HCT116 (cell line): ENCODE results near the gene AGBL1. TPM values are rescaled to one million over a fixed set of nuclear protein-coding genes. Genes with fewer than 3 reads are reported as not detected.

ENCODE experiments used
- ATAC-seq: fragments of 200-7000 bp; cut with Tn5 transposase; 2 replicates; pipeline ENCODE4 v1.9.1; 2020; ENCODE audit warnings: mild to moderate bottlenecking, moderate library complexity
- BruUV-seq: library from RNA; stranded (reverse); fragments of 400-500 nt; replicated peaks from 2 replicates; lab custom pipeline; 2021; lab: Mats Ljungman, UMichigan
- CTCF ChIA-PET: fragments of 300-600 bp; sonication (Branson Sonifier 250); formaldehyde crosslinking; loops from one replicate; lab custom pipeline; 2021; ENCODE audit warnings: antibody characterized with exemption; lab: Charles Lee
- POLR2A ChIA-PET: fragments of 300-600, 350-600 bp; sonication (Branson Sonifier 250); formaldehyde crosslinking; loops from one replicate; lab custom pipeline; 2021; ENCODE audit warnings: antibody characterized with exemption; lab: Charles Lee
- RAD21 ChIA-PET, 2 experiments: fragments of 300-600 bp; sonication (Branson Sonifier 250); formaldehyde crosslinking; loops; one replicate each; lab custom pipeline; 2023; ENCODE audit warnings: low total read pairs in 2 of 2; ENCODE audit not compliant: uncharacterized antibody in 2 of 2, unreplicated experiment in 2 of 2, low non-redundant PET in 1 of 2; lab: Charles Lee
- DNase-seq: peaks from one replicate; pipeline ENCODE4 v3.0.0-alpha.2; 2010; ENCODE audit warnings: low read depth, low spot score
- H2AFZ ChIP-seq: fragments of 200-600 bp; shearing (Covaris generic), sonication (generic); 2 replicates; pipeline ENCODE4 v1.6.1; 2017; ENCODE audit warnings: low read depth, mixed run types, mixed read lengths, antibody characterized with exemption, low read length; ENCODE audit not compliant: poor library complexity, severe bottlenecking
- H3K27ac ChIP-seq: 2 replicates; pipeline ENCODE4 v1.5.1; 2012; ENCODE audit warnings: low read depth, low read length
- H3K27me3 ChIP-seq: fragments of 200-600 bp; sonication (generic); 2 replicates; pipeline ENCODE4 v1.6.1; 2016; ENCODE audit warnings: mixed run types, low read length, mixed read lengths; ENCODE audit not compliant: insufficient read depth
- H3K36me3 ChIP-seq, 2 experiments: fragments of 200-500 bp in 1 of 2; fragments of 200-600 bp in 1 of 2; sonication (Bioruptor generic) in 1 of 2; sonication (generic) in 1 of 2; 2 replicates each; pipeline versions ENCODE4 v1.5.1 to v1.6.1; 2014 to 2016; ENCODE audit warnings: low read length in 2 of 2, inconsistent platforms in 1 of 2, mixed read lengths in 1 of 2, mixed run types in 1 of 2; ENCODE audit not compliant: insufficient read depth in 2 of 2, control insufficient read depth in 1 of 2
- H3K4me1 ChIP-seq, 2 experiments: fragments of 200-600 bp in 1 of 2; sonication (generic) in 1 of 2; 2 replicates each; pipeline versions ENCODE4 v1.5.1 to v1.6.1; 2012 to 2017; ENCODE audit warnings: low read length in 2 of 2, inconsistent platforms in 1 of 2, mild to moderate bottlenecking in 1 of 2, mixed read lengths in 1 of 2, mixed run types in 1 of 2, moderate library complexity in 1 of 2; ENCODE audit not compliant: insufficient read depth in 2 of 2, control insufficient read depth in 1 of 2
- H3K4me2 ChIP-seq: fragments of 200-600 bp; sonication (generic); 2 replicates; pipeline ENCODE4 v1.6.1; 2017; ENCODE audit warnings: mixed run types, low read length, mixed read lengths
- H3K4me3 ChIP-seq, 2 experiments: fragments of 200-600 bp in 1 of 2; sonication (generic) in 1 of 2; replicated peaks in 1 of 2; 2 replicates each; pipeline ENCODE4 v1.5.1; 2011 to 2016; ENCODE audit warnings: low read length in 2 of 2, control low read depth in 1 of 2, low read depth in 1 of 2, mild to moderate bottlenecking in 1 of 2, mixed read lengths in 1 of 2, mixed run types in 1 of 2
- H3K79me2 ChIP-seq: fragments of 200-600 bp; sonication (generic); 2 replicates; pipeline ENCODE4 v1.6.1; 2017; ENCODE audit warnings: mild to moderate bottlenecking, mixed run types, low read length, moderate library complexity, mixed read lengths; ENCODE audit not compliant: insufficient read depth
- H3K9ac ChIP-seq: fragments of 200-600 bp; sonication (generic); 2 replicates; pipeline ENCODE4 v1.6.1; 2016; ENCODE audit warnings: low read length, mixed read lengths
- H3K9me2 ChIP-seq: fragments of 200-600 bp; sonication (generic), shearing (Covaris generic); 2 replicates; pipeline ENCODE4 v1.6.1; 2017; ENCODE audit warnings: mixed run types, mild to moderate bottlenecking, moderate library complexity; ENCODE audit not compliant: insufficient read depth
- H3K9me3 ChIP-seq, 2 experiments: fragments of 200-500 bp in 1 of 2; fragments of 200-600 bp in 1 of 2; sonication (Bioruptor generic) in 1 of 2; sonication (generic) in 1 of 2; 2 replicates each; pipeline ENCODE4 v1.6.1; 2014 to 2017; ENCODE audit warnings: low read length in 2 of 2, mixed read lengths in 2 of 2, inconsistent platforms in 1 of 2, low read depth in 1 of 2, mild to moderate bottlenecking in 1 of 2, mixed run types in 1 of 2, moderate library complexity in 1 of 2; ENCODE audit not compliant: control insufficient read depth in 1 of 2, insufficient read depth in 1 of 2
- H4K20me1 ChIP-seq: fragments of 200-600 bp; sonication (generic), shearing (Covaris generic); 2 replicates; pipeline ENCODE4 v1.6.1; 2017; ENCODE audit warnings: mixed run types, mild to moderate bottlenecking, moderate library complexity; ENCODE audit not compliant: insufficient read depth
- CBX3 ChIP-seq: IDR thresholded peaks from 2 replicates; pipeline ENCODE4 v1.6.1; 2012; ENCODE audit warnings: low read depth
- CEBPB ChIP-seq: IDR thresholded peaks from 2 replicates; pipeline ENCODE4 v1.6.1; 2012; ENCODE audit warnings: low read depth
- EGR1 ChIP-seq: IDR thresholded peaks from 2 replicates; pipeline ENCODE4 v1.6.1; 2012; ENCODE audit warnings: low read depth
- ELF1 ChIP-seq: IDR thresholded peaks from 2 replicates; pipeline ENCODE4 v1.6.1; 2012; ENCODE audit warnings: low read depth, borderline replicate concordance
- EZH2 ChIP-seq: fragments of 200-600 bp; sonication (generic); IDR thresholded peaks from 2 replicates; pipeline ENCODE4 v1.6.1; 2017; ENCODE audit warnings: antibody characterized with exemption, mixed run types
- EZH2phosphoT487 ChIP-seq: fragments of 200-600 bp; IDR thresholded peaks from 2 replicates; pipeline ENCODE4 v1.6.1; 2018; ENCODE audit warnings: antibody characterized with exemption, borderline replicate concordance
- FOSL1 ChIP-seq: IDR thresholded peaks from 2 replicates; pipeline ENCODE4 v1.6.1; 2012; ENCODE audit warnings: low read depth
- JUND ChIP-seq: IDR thresholded peaks from 2 replicates; pipeline ENCODE4 v1.6.1; 2012
- POLR2AphosphoS5 ChIP-seq: IDR thresholded peaks from 2 replicates; pipeline ENCODE4 v1.6.1; 2011; ENCODE audit warnings: mild to moderate bottlenecking, low read depth, low read length, moderate library complexity
- RAD21 ChIP-seq: IDR thresholded peaks from 2 replicates; pipeline ENCODE4 v1.6.1; 2012; ENCODE audit warnings: low read depth, mild to moderate bottlenecking
- SIN3A ChIP-seq: IDR thresholded peaks from 2 replicates; pipeline ENCODE4 v1.6.1; 2012; ENCODE audit warnings: low read depth
- SP1 ChIP-seq: IDR thresholded peaks from 2 replicates; pipeline ENCODE4 v1.6.1; 2012; ENCODE audit warnings: low read depth
- SRF ChIP-seq: IDR thresholded peaks from 2 replicates; pipeline ENCODE4 v1.6.1; 2012; ENCODE audit warnings: low read depth
- TCF7L2 ChIP-seq: IDR thresholded peaks from 2 replicates; pipeline ENCODE4 v1.7.0; 2011; ENCODE audit warnings: borderline replicate concordance, inconsistent platforms; ENCODE audit not compliant: insufficient read depth, insufficient read length; ENCODE audit errors: extremely low read depth
- ZFX ChIP-seq: fragments of 450-650 bp; IDR thresholded peaks from 2 replicates; pipeline ENCODE4 v1.6.1; 2017
- intact Hi-C: fragments of 100-400 bp; cut with micrococcal nuclease; formaldehyde crosslinking; loops from 2 replicates; pipeline ENCODE4 v1.10.0; 2022
- total RNA-seq: library from RNA; stranded (reverse); gene quantifications from one replicate; pipeline ENCODE4 v1.2.1, GENCODE V29; 2021; ENCODE audit not compliant: unreplicated experiment
- TF ChIP-seq, protein P1 (sequence below): IDR thresholded peaks from 2 replicates; pipeline ENCODE4 v1.6.1; 2011; ENCODE audit warnings: mild to moderate bottlenecking, low read length, moderate library complexity; ENCODE audit not compliant: insufficient replicate concordance; ENCODE audit errors: extremely low read depth
- TF ChIP-seq, protein P2 (sequence below): IDR thresholded peaks from 2 replicates; pipeline ENCODE4 v1.6.1; 2012
- TF ChIP-seq, protein P3 (sequence below), 3 experiments: fragments of 200-600 bp in 1 of 3; sonication (generic) in 1 of 3; IDR thresholded peaks in 2 of 3; conservative IDR thresholded peaks in 1 of 3; 2 replicates each; pipeline ENCODE4 v1.5.1; 2012 to 2017; ENCODE audit warnings: low read depth in 2 of 3, low read length in 2 of 3, antibody characterized with exemption in 1 of 3, borderline replicate concordance in 1 of 3, control low read depth in 1 of 3, mild to moderate bottlenecking in 1 of 3, mixed read lengths in 1 of 3, mixed run types in 1 of 3, moderate library complexity in 1 of 3; ENCODE audit not compliant: insufficient read depth in 1 of 3
- TF ChIP-seq, protein P4 (sequence below): IDR thresholded peaks from 2 replicates; pipeline ENCODE4 v1.6.1; 2012

Gene AGBL1
- total RNA-seq, 1 experiment from 2014 or later, result not detected

DNA sequence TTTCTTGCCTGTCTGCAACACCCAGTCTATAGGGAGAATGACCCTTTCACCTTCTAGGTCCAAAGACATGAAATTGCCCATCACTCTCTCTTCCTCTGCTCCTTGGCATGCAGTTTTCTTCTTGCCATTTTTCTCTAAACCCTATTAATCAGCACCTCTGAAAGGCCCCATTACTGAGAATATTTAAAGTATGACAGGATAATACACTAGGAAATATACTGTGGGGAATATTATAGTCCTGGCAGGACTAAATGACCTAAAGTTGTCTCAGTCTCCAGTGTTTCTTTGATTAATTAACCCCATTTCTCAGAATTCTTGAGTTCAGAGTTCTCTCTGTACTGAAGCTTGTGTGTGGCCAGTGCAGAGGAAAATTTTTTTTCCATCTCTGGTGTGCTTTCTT, 730.7 kb downstream of the AGBL1 start:
- Histone ChIP-seq H2AFZ (no peak overlapping the region), H3K79me2 (no peaks in the 10 kb centered on the region), H3K4me2 (no peak overlapping the region), H3K36me3 (no peaks in the 10 kb centered on the region), H3K9me3 (peaks cover 10 to 48% of the 10 kb centered on the region in 2 experiments; a peak in 2 of 4 replicates), H4K20me1 (no peaks in the 10 kb centered on the region), H3K4me1 (no peaks in the 10 kb centered on the region), H3K9ac (no peak overlapping the region), H3K27me3 (no peaks in the 10 kb centered on the region), H3K4me3 (no peak overlapping the region), H3K9me2 (no peaks in the 10 kb centered on the region), H3K27ac (no peak overlapping the region)
- intact Hi-C loops, result no loop called here
- BruUV-seq, result no TSS peak
- ChIA-PET RAD21 (no interaction called here), CTCF (no interaction called here), POLR2A (no interaction called here)
- ATAC-seq (no peak), DNase-seq (no peak)
- TF ChIP-seq, protein P1, sequence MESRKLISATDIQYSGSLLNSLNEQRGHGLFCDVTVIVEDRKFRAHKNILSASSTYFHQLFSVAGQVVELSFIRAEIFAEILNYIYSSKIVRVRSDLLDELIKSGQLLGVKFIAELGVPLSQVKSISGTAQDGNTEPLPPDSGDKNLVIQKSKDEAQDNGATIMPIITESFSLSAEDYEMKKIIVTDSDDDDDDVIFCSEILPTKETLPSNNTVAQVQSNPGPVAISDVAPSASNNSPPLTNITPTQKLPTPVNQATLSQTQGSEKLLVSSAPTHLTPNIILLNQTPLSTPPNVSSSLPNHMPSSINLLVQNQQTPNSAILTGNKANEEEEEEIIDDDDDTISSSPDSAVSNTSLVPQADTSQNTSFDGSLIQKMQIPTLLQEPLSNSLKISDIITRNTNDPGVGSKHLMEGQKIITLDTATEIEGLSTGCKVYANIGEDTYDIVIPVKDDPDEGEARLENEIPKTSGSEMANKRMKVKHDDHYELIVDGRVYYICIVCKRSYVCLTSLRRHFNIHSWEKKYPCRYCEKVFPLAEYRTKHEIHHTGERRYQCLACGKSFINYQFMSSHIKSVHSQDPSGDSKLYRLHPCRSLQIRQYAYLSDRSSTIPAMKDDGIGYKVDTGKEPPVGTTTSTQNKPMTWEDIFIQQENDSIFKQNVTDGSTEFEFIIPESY, result no peak
- no peak for TF ChIP-seq RAD21
- no peak for TF ChIP-seq CBX3
- TF ChIP-seq SRF, result no peak
- TF ChIP-seq, protein P2, sequence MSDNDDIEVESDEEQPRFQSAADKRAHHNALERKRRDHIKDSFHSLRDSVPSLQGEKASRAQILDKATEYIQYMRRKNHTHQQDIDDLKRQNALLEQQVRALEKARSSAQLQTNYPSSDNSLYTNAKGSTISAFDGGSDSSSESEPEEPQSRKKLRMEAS, result no peak
- no peak for TF ChIP-seq ZFX
- TF ChIP-seq CEBPB, result no peak
- TF ChIP-seq, protein P3, sequence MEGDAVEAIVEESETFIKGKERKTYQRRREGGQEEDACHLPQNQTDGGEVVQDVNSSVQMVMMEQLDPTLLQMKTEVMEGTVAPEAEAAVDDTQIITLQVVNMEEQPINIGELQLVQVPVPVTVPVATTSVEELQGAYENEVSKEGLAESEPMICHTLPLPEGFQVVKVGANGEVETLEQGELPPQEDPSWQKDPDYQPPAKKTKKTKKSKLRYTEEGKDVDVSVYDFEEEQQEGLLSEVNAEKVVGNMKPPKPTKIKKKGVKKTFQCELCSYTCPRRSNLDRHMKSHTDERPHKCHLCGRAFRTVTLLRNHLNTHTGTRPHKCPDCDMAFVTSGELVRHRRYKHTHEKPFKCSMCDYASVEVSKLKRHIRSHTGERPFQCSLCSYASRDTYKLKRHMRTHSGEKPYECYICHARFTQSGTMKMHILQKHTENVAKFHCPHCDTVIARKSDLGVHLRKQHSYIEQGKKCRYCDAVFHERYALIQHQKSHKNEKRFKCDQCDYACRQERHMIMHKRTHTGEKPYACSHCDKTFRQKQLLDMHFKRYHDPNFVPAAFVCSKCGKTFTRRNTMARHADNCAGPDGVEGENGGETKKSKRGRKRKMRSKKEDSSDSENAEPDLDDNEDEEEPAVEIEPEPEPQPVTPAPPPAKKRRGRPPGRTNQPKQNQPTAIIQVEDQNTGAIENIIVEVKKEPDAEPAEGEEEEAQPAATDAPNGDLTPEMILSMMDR (IDR thresholded peaks at IDR 0.05 in 2 of 3, conservative IDR thresholded peaks at IDR 0.05 in 1 of 3; ENCODE audit: borderline replicate concordance in 1 of 3, insufficient read depth in 1 of 3, low read depth in 2 of 3, low read length in 2 of 3), result no peak
- TF ChIP-seq, protein P4, sequence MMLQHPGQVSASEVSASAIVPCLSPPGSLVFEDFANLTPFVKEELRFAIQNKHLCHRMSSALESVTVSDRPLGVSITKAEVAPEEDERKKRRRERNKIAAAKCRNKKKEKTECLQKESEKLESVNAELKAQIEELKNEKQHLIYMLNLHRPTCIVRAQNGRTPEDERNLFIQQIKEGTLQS, result no peak
- no peak for TF ChIP-seq EGR1
- TF ChIP-seq SP1, result no peak
- no peak for TF ChIP-seq ELF1
- TF ChIP-seq EZH2, result no peak
- no peak for TF ChIP-seq EZH2phosphoT487
- TF ChIP-seq SIN3A, result no peak
- TF ChIP-seq FOSL1, result no peak
- TF ChIP-seq JUND, result no peak
- TF ChIP-seq TCF7L2, result no peak
- TF ChIP-seq POLR2AphosphoS5, result no peak
